Neutrophil (primary cell): ENCODE measurements around the gene COL8A1.

ENCODE experiments used
- H3K27ac ChIP-seq: fragments of 200-600 bp; sonication (generic); 2 replicates; pipeline ENCODE4 v1.5.1; 2016; ENCODE audit warnings: mild to moderate bottlenecking, moderate library complexity
- H3K27me3 ChIP-seq: fragments of 200-600 bp; sonication (generic); 2 replicates; pipeline ENCODE4 v1.6.0; 2016; ENCODE audit warnings: mild to moderate bottlenecking
- H3K36me3 ChIP-seq: fragments of 200-600 bp; sonication (generic); 2 replicates; pipeline ENCODE4 v1.5.1; 2017
- H3K4me1 ChIP-seq, 2 experiments: fragments of 200-600 bp in 1 of 2; sonication (generic) in 1 of 2; 1 replicate in 1 of 2; 2 replicates in 1 of 2; pipeline versions ENCODE4 v1.5.1 to v1.6.1; 2013 to 2016; ENCODE audit warnings: low read depth in 1 of 2, low read length in 1 of 2, mild to moderate bottlenecking in 1 of 2, moderate library complexity in 1 of 2; ENCODE audit not compliant: control insufficient read depth in 1 of 2, insufficient read depth in 1 of 2
- H3K4me3 ChIP-seq, 2 experiments: fragments of 200-600 bp in 1 of 2; sonication (generic) in 1 of 2; 1 replicate in 1 of 2; 2 replicates in 1 of 2; pipeline ENCODE4 v1.5.1; 2013 to 2016; ENCODE audit warnings: low read depth in 1 of 2, low read length in 1 of 2, mild to moderate bottlenecking in 1 of 2, moderate library complexity in 1 of 2
- H3K9me3 ChIP-seq: fragments of 200-600 bp; sonication (generic); 2 replicates; pipeline ENCODE4 v1.5.1; 2016
- CTCF ChIP-seq: fragments of 200-600 bp; sonication (generic); IDR thresholded peaks from 2 replicates; pipeline ENCODE4 v1.5.1; 2016; ENCODE audit warnings: antibody characterized with exemption

COL8A1 gene

GRCh38 chr3:99645277-99646106 is 7.1 kb downstream of the COL8A1 start:
- H3K27ac ChIP-seq, result no peak overlapping the region
- no peak for TF ChIP-seq CTCF
- no peaks in the 10 kb centered on the region for H3K9me3 ChIP-seq
- no peaks in the 10 kb centered on the region for H3K36me3 ChIP-seq
- no peaks in the 10 kb centered on the region for H3K4me1 ChIP-seq
- H3K27me3 ChIP-seq, result peaks cover 14% of the 10 kb centered on the region
- no peak overlapping the region for H3K4me3 ChIP-seq

- Histone ChIP-seq H3K9me3 (no peaks in the 10 kb centered on the region), H3K27ac (no peak overlapping the region), H3K4me1 (no peaks in the 10 kb centered on the region), H3K36me3 (no peaks in the 10 kb centered on the region), H3K4me3 (no peak overlapping the region), H3K27me3 (peaks cover 9% of the 10 kb centered on the region)
- TF ChIP-seq CTCF, result no peak
These were observed 7.7 kb downstream of the COL8A1 start for GRCh38 chr3:99646107-99646435.

GRCh38 chr3:99647081-99647480 is 8.7 kb downstream of the COL8A1 start:
- no peak for TF ChIP-seq CTCF
- Histone ChIP-seq H3K27ac (no peak overlapping the region), H3K36me3 (no peaks in the 10 kb centered on the region), H3K27me3 (peaks cover 1% of the 10 kb centered on the region), H3K9me3 (no peaks in the 10 kb centered on the region), H3K4me3 (no peak overlapping the region), H3K4me1 (no peaks in the 10 kb centered on the region)

- no peak for TF ChIP-seq CTCF
- Histone ChIP-seq H3K4me3 (no peak overlapping the region), H3K4me1 (no peaks in the 10 kb centered on the region), H3K9me3 (no peaks in the 10 kb centered on the region), H3K27ac (no peak overlapping the region), H3K36me3 (no peaks in the 10 kb centered on the region), H3K27me3 (no peaks in the 10 kb centered on the region)
These were observed 9.7 kb downstream of the COL8A1 start for GRCh38 chr3:99648101-99648500.

- no peaks in the 10 kb centered on the region for H3K27me3 ChIP-seq
- H3K9me3 ChIP-seq, result no peaks in the 10 kb centered on the region
- no peaks in the 10 kb centered on the region for H3K36me3 ChIP-seq
- H3K4me3 ChIP-seq, result no peak overlapping the region
- H3K4me1 ChIP-seq, result no peaks in the 10 kb centered on the region
- H3K27ac ChIP-seq, result no peak overlapping the region
- no peak for TF ChIP-seq CTCF
These were observed 10.1 kb downstream of the COL8A1 start for GRCh38 chr3:99648516-99648915.
